Loucy (cell line): ENCODE results near the gene ZNF385B.

Source experiments
- H2AFZ ChIP-seq: fragments of 200-600 bp; sonication (generic); 2 replicates; pipeline ENCODE4 v1.6.0; 2016; ENCODE audit warnings: antibody characterized with exemption, mild to moderate bottlenecking, low read length, moderate library complexity
- H3F3A ChIP-seq: fragments of 200-600 bp; 2 replicates; pipeline ENCODE4 v1.6.0; 2016; ENCODE audit warnings: antibody characterized with exemption, low read depth, mild to moderate bottlenecking
- H3K27me3 ChIP-seq: fragments of 200-600 bp; sonication (generic); 2 replicates; pipeline ENCODE4 v1.6.1; 2014; ENCODE audit warnings: low read length, mild to moderate bottlenecking; ENCODE audit not compliant: insufficient read depth, poor library complexity, severe bottlenecking
- H3K36me3 ChIP-seq: fragments of 200-600 bp; sonication (generic); 2 replicates; pipeline ENCODE4 v1.6.1; 2016; ENCODE audit warnings: low read length; ENCODE audit not compliant: insufficient read depth
- H3K4me1 ChIP-seq: fragments of 200-600 bp; sonication (generic); 2 replicates; pipeline ENCODE4 v1.5.1; 2014; ENCODE audit warnings: low read length, mild to moderate bottlenecking; ENCODE audit not compliant: insufficient read depth, poor library complexity, severe bottlenecking
- H3K4me2 ChIP-seq: fragments of 200-600 bp; sonication (generic); 2 replicates; pipeline ENCODE4 v1.6.0; 2014; ENCODE audit warnings: antibody characterized with exemption, low read length, low read depth, mild to moderate bottlenecking; ENCODE audit not compliant: poor library complexity, severe bottlenecking
- H3K4me3 ChIP-seq: fragments of 200-600 bp; sonication (generic); 2 replicates; pipeline ENCODE4 v1.5.1; 2014; ENCODE audit warnings: low read length, mild to moderate bottlenecking, mixed read lengths; ENCODE audit not compliant: poor library complexity, severe bottlenecking
- H3K79me2 ChIP-seq: fragments of 200-600 bp; sonication (generic); 2 replicates; pipeline ENCODE4 v1.6.1; 2014; ENCODE audit warnings: low read length; ENCODE audit not compliant: insufficient read depth
- H3K9ac ChIP-seq: fragments of 200-600 bp; sonication (generic); 2 replicates; pipeline ENCODE4 v1.6.0; 2014; ENCODE audit warnings: mild to moderate bottlenecking, low read depth, low read length, moderate library complexity; ENCODE audit not compliant: poor library complexity, severe bottlenecking
- H3K9me2 ChIP-seq: fragments of 200-600 bp; sonication (generic); replicated peaks from 2 replicates; pipeline ENCODE4 v1.6.1; 2016; ENCODE audit warnings: low read depth, low read length, mixed read lengths
- H3K9me3 ChIP-seq: fragments of 200-600 bp; sonication (generic); 2 replicates; pipeline ENCODE4 v1.6.1; 2014; ENCODE audit warnings: mild to moderate bottlenecking, antibody characterized with exemption, low read length, low read depth; ENCODE audit not compliant: insufficient read depth
- H4K20me1 ChIP-seq: fragments of 200-600 bp; sonication (generic); 2 replicates; pipeline ENCODE4 v1.6.0; 2014; ENCODE audit warnings: antibody characterized with exemption, low read length, mild to moderate bottlenecking; ENCODE audit not compliant: insufficient read depth, poor library complexity, severe bottlenecking
- EZH2phosphoT487 ChIP-seq: fragments of 200-600 bp; IDR thresholded peaks from 2 replicates; pipeline ENCODE4 v1.6.1; 2018; ENCODE audit warnings: antibody characterized with exemption, mild to moderate bottlenecking, moderate library complexity, borderline replicate concordance
- TF ChIP-seq, protein P1 (sequence below): fragments of 200-600 bp; sonication (generic); conservative IDR thresholded peaks from 2 replicates; pipeline ENCODE4 v1.5.1; 2014; ENCODE audit warnings: mild to moderate bottlenecking, antibody characterized with exemption, low read length

The ZNF385B gene

GRCh38 chr2:179884193-179884592 lies 22.8 kb upstream of the ZNF385B start:
- Histone ChIP-seq H3K79me2 (no peaks in the 10 kb centered on the region), H3K27me3 (no peaks in the 10 kb centered on the region), H3K4me2 (no peak overlapping the region), H2AFZ (peak overlapping the region; percentile 76), H3K4me1 (no peaks in the 10 kb centered on the region), H3K36me3 (no peaks in the 10 kb centered on the region), H3K9me2 (no peaks in the 10 kb centered on the region), H4K20me1 (no peaks in the 10 kb centered on the region), H3K4me3 (no peak overlapping the region), H3K9me3 (no peaks in the 10 kb centered on the region), H3F3A (no peaks in the 10 kb centered on the region), H3K9ac (no peak overlapping the region)
- TF ChIP-seq EZH2phosphoT487 = no peak
- TF ChIP-seq, protein P1, sequence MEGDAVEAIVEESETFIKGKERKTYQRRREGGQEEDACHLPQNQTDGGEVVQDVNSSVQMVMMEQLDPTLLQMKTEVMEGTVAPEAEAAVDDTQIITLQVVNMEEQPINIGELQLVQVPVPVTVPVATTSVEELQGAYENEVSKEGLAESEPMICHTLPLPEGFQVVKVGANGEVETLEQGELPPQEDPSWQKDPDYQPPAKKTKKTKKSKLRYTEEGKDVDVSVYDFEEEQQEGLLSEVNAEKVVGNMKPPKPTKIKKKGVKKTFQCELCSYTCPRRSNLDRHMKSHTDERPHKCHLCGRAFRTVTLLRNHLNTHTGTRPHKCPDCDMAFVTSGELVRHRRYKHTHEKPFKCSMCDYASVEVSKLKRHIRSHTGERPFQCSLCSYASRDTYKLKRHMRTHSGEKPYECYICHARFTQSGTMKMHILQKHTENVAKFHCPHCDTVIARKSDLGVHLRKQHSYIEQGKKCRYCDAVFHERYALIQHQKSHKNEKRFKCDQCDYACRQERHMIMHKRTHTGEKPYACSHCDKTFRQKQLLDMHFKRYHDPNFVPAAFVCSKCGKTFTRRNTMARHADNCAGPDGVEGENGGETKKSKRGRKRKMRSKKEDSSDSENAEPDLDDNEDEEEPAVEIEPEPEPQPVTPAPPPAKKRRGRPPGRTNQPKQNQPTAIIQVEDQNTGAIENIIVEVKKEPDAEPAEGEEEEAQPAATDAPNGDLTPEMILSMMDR = no peak

GRCh38 chr2:179882851-179883806 lies 21.7 kb upstream of the ZNF385B start:
- Histone ChIP-seq H3K9ac (no peak overlapping the region), H3F3A (no peaks in the 10 kb centered on the region), H3K4me2 (no peak overlapping the region), H4K20me1 (no peaks in the 10 kb centered on the region), H3K4me1 (no peaks in the 10 kb centered on the region), H3K27me3 (no peaks in the 10 kb centered on the region), H3K9me2 (no peaks in the 10 kb centered on the region), H3K9me3 (no peaks in the 10 kb centered on the region), H2AFZ (no peak overlapping the region), H3K36me3 (no peaks in the 10 kb centered on the region), H3K79me2 (no peaks in the 10 kb centered on the region), H3K4me3 (no peak overlapping the region)
- no peak for TF ChIP-seq EZH2phosphoT487
- TF ChIP-seq, protein P1 = no peak

- Histone ChIP-seq H3F3A (no peaks in the 10 kb centered on the region), H2AFZ (no peak overlapping the region), H3K36me3 (no peaks in the 10 kb centered on the region), H4K20me1 (no peaks in the 10 kb centered on the region), H3K4me2 (no peak overlapping the region), H3K9me3 (no peaks in the 10 kb centered on the region), H3K4me1 (no peaks in the 10 kb centered on the region), H3K9ac (no peak overlapping the region), H3K4me3 (no peak overlapping the region), H3K9me2 (no peaks in the 10 kb centered on the region), H3K79me2 (no peaks in the 10 kb centered on the region), H3K27me3 (no peaks in the 10 kb centered on the region)
- TF ChIP-seq EZH2phosphoT487 = no peak
- TF ChIP-seq, protein P1 = no peak
These were observed 16.4 kb upstream of the ZNF385B start for GRCh38 chr2:179877601-179878364.
